ENCODE measurements around the gene ZNF558.

DNA sequence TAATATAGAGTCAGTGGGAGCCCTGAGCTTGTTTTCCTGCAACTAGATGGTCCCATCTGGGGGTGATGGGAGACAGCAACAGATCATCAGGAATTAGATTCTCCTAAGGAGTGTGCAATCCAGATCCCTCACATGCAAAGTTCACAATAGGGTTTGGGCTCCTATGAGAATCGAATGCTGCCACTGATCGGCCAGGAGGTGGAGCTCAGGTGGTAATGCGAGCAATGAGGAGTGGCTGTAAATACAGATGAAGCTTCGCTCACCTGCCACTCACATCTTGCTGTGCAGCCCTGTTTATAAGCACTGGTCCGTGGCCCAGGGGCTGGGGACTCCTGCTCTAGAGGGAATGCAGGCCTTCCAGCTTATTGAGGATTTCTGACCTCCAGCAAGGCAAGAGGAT is 5.7 kb downstream of the ZNF558 start:
- TF ChIP-seq CTCF (conservative IDR thresholded peaks at IDR 0.05) (no peak; the same call in 1 of the 2 replicates), EZH2 (IDR thresholded peaks at IDR 0.05; ENCODE audit: low read depth) (no peak)

Measured in PC-9 (cell line).